A204.1 (cell line): Measurements from ENCODE around the gene CORO2B.
"Not testable (repeated sequence)": the region's sequence is repeated elsewhere in the genome, so short reads cannot be mapped to it uniquely, and the experiment has no call there.

ENCODE experiments used
- FAIRE-seq: peaks from 2 replicates; lab custom pipeline; 2012; peaks lifted over from hg19 to GRCh38; lab: Jason Lieb, UNC

Gene CORO2B

DNA sequence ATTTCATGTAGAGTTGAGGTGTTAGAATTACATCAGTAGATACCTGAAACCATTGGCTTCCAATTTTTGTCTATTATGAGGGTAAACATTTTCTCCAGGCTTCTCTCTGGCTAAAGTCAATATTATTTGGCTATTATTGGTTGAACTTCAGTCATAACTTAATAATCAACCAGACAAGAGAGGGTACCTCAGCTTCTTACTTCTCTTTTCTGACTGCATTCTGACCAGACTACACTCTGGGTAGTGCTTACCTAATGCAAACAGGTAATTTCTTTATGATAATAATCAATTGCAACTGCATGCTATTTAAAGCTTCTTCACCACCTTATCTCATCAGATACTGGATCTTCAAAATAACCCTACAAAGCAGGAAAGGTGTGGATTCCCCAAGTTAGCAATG, 156.8 kb downstream of the CORO2B start:
- FAIRE-seq: no peak

GRCh38 chr15:68739390-68740080, 160.7 kb downstream of the CORO2B start:
- no peak for FAIRE-seq

DNA sequence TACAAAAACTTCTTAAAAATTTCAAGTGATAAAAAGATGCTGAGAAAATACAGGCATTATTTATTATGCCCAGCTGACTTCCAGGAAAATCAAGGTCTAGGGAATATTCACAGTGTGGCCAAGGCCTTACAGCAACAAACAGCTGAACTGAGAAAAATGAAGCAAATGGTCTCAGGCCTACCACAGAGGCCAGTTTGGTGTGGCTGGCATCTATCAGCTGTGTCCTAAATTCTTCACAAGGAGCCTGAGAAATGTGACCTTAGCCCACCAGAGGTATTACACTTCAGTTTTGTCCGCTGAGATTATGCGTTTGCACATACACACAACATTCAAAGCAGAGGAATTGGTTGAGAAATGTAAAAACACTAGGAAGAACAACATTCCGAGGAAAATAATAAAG, 164.5 kb downstream of the CORO2B start:
- no peak for FAIRE-seq

DNA sequence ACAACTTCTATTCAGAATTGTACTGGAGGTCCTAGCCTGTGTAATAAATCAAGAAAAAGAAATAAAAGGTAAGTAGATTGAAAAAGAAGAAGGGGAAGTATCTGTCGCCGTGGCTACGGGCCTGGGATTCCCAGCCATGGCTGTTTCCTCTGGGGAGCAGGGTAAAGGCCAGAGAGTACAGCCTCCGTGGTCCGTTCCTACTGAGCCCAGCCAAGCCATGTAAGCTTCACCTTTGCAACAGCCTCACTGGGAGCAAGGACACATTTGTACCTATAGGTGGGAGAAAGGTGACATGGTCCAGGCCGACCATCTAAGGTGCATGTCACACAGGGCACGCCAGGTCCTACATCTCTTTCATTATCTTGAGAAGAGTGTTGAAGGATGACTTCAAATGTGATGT, 170.6 kb downstream of the CORO2B start:
- no peak for FAIRE-seq

DNA sequence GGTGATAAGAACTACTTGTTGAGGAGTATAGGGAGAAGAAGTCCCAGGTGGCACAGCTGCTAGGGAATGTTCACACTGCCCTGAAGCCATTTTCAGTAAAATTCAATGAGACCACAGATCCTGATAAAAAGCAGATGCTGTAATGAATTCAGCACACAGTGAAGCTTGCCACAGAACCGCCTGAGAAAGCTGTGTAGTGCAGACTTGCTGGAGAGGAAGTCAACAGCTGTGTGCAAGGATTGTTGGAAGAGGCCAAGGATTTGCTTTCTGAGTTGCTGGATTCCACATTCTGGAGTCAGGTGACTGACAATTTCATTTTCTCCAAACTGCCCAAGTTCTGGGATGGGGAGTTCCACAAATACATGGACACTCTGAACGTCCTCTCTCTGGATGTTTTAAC, 171.0 kb downstream of the CORO2B start:
- FAIRE-seq: no peak

- no peak for FAIRE-seq
These were observed 172.8 kb downstream of the CORO2B start for GRCh38 chr15:68751622-68752021.

DNA sequence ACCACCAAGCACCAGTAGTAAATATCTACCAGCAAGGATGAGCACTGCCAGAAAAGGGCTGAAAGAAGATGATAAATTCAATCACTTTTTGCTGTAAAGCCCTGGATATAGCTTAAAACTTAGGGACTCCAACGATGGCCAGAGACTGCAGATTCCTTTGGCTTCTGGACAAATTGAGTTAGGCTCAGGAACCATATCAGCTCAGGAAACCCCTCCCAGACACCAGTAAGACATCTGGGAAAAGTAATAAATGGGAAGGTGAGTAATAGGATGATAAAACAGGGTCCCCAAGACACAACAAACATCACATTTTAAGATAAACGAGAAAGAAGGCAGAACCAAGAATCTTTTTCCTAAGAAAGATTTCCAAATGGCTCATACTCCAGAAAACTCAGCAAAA, 176.9 kb downstream of the CORO2B start:
- FAIRE-seq: no peak

- FAIRE-seq: not testable (repeated sequence)
These were observed 181.3 kb downstream of the CORO2B start for GRCh38 chr15:68759982-68760579.

- FAIRE-seq: no peak
These were observed 184.3 kb downstream of the CORO2B start for GRCh38 chr15:68763063-68763462.

- no peak for FAIRE-seq
These were observed 185.3 kb downstream of the CORO2B start for GRCh38 chr15:68764090-68764489.

GRCh38 chr15:68765602-68766368, 187.0 kb downstream of the CORO2B start:
- FAIRE-seq: no peak

DNA sequence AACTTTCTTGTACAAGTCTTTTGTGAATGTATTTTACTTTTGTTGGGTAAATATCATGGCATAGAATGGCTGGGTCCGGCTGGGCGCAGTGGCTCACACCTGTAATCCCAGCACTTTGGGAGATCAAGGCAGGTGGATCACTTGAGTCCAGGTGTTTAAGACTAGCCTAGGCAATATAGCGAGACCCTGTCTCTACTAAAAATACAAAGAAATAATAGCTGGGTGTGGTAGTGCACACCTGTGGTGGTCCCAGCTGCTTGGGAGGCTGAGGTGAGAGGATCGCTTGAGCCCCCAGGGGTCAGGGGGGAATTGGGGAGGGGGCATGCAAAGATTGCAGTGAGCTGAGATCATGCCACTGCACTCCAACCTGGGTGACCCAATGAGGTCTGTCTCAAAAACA, 189.0 kb downstream of the CORO2B start:
- FAIRE-seq: no peak

DNA sequence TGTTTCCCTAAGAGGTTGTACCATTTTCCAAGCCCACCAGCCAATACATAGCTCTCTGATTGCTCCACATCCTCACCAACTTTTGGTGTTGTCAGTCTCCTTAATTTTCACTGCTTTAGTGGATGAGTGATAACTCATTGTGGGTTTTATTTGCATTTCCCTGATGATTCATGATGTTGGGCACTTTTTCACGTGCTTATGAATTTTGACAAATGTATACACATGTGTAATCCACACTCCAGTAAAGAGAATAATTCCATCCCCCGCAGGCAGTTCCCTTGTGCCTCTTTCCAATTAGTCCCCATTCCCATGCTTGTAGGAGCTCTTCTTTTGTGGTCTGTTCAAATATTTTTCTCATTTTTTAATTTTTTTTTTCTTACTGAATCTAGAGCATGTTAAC, 189.5 kb downstream of the CORO2B start:
- FAIRE-seq: no peak

GRCh38 chr15:68769702-68770101, 190.9 kb downstream of the CORO2B start:
- FAIRE-seq: no peak

DNA sequence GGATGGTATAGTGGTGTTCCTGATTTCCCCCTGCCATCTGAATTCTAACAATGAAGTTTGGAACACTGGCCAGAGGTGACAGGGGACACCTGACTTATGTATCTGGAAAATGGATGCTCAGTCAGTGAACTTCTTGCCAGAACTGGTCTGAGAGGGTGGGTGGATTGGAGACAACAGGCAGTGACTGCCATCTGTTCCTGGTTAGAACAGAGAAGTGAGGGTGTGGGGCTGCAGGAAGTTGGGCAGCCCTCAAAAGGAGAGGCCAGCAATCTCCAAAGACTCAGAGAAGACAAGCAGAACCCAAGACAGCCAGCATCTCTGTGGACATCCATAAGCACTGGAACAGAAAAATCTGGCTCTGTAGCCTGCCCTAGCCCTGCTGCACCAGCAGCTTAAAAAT, 191.4 kb downstream of the CORO2B start:
- FAIRE-seq: no peak

DNA sequence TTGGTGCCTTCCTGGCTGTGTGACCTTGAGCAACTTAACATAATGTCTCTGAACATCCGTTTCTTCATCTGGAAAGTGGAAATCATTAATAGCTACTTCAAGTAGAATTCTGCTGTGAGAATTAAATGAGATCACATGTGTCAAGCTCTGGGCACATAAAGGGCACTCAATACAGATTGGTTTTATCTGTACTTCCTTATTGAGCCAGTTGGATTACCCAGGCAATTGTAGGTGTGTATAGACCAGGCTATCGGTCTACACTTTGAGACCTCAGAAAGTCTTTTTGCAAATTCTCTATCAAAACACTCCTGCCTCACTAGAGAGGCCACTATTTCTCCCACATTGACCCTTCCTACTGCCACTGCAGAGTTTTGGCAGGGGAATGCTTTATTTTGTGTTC, 194.2 kb downstream of the CORO2B start:
- no peak for FAIRE-seq

- no peak for FAIRE-seq
These were observed 195.3 kb downstream of the CORO2B start for GRCh38 chr15:68774120-68774519.

GRCh38 chr15:68774521-68775235, 195.9 kb downstream of the CORO2B start:
- FAIRE-seq: no peak

DNA sequence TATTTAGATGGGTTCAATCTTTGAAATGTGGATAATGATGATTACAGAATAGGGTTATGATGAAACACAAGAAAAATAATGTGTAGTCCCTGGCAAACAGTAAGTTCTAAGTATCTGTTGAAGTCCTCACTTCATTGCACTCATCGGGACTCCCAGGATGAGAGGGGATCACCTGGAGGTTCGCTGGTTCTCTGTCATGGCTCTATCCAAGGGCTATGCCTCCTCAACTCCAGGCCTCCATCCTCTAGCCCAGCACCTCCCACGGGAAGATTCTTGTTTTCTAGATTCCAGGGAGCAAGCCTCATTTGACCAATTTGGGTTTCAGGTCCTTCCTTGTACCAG, 196.4 kb downstream of the CORO2B start:
- no peak for FAIRE-seq

GRCh38 chr15:68775671-68776476, 197.1 kb downstream of the CORO2B start:
- no peak for FAIRE-seq

GRCh38 chr15:68776477-68777270, 197.9 kb downstream of the CORO2B start:
- no peak for FAIRE-seq
